Trophoblast cell (in vitro differentiated cells and primary cell): ENCODE results near the gene PELI3.
A peak's percentile ranks its signal among the peaks of the same experiment; 100 is the strongest.
"Not testable (repeated sequence)": the region's sequence is repeated elsewhere in the genome, so short reads cannot be mapped to it uniquely, and the experiment has no call there.

Experiments used
- DNase-seq, 2 donors: peaks; one replicate each; pipeline ENCODE4 v3.0.0-alpha.2; 2016
- H2AFZ ChIP-seq: 2 replicates; pipeline ENCODE4 v1.6.1; 2013; ENCODE audit warnings: low read length, moderate library complexity, mild to moderate bottlenecking; ENCODE audit not compliant: insufficient read depth, poor library complexity
- H2AK5ac ChIP-seq: 2 replicates; pipeline ENCODE4 v1.6.1; 2013; ENCODE audit warnings: mild to moderate bottlenecking, low read length
- H2BK120ac ChIP-seq: 2 replicates; pipeline ENCODE4 v1.6.1; 2013; ENCODE audit warnings: low read length, mild to moderate bottlenecking, moderate library complexity; ENCODE audit not compliant: insufficient read depth, poor library complexity
- H2BK12ac ChIP-seq: 2 replicates; pipeline ENCODE4 v1.6.1; 2013; ENCODE audit warnings: mild to moderate bottlenecking, low read length, moderate library complexity
- H2BK5ac ChIP-seq: 2 replicates; pipeline ENCODE4 v1.6.1; 2013; ENCODE audit warnings: low read length, low read depth, moderate library complexity, mild to moderate bottlenecking; ENCODE audit not compliant: poor library complexity
- H3K14ac ChIP-seq: 2 replicates; pipeline ENCODE4 v1.6.1; 2013; ENCODE audit warnings: mild to moderate bottlenecking, low read length
- H3K18ac ChIP-seq: 2 replicates; pipeline ENCODE4 v1.6.1; 2013; ENCODE audit warnings: mild to moderate bottlenecking, low read length
- H3K23ac ChIP-seq: 2 replicates; pipeline ENCODE4 v1.6.1; 2013; ENCODE audit warnings: low read length
- H3K27ac ChIP-seq: 2 replicates; pipeline ENCODE4 v1.5.1; 2013; ENCODE audit warnings: low read depth, mild to moderate bottlenecking, inconsistent platforms, low read length, moderate library complexity
- H3K27me3 ChIP-seq: 2 replicates; pipeline ENCODE4 v1.6.1; 2013; ENCODE audit warnings: inconsistent platforms, mild to moderate bottlenecking, low read length, moderate library complexity; ENCODE audit not compliant: insufficient read depth
- H3K36me3 ChIP-seq, 2 experiments: 1 replicate in 1 of 2; 2 replicates in 1 of 2; pipeline ENCODE4 v1.6.1; 2013; ENCODE audit warnings: low read length in 2 of 2, mild to moderate bottlenecking in 2 of 2, moderate library complexity in 1 of 2; ENCODE audit not compliant: insufficient read depth in 2 of 2, control insufficient read depth in 1 of 2
- H3K4ac ChIP-seq: 2 replicates; pipeline ENCODE4 v1.6.1; 2013; ENCODE audit warnings: low read depth, mild to moderate bottlenecking, low read length, moderate library complexity
- H3K4me1 ChIP-seq, 2 experiments: 1 replicate in 1 of 2; 2 replicates in 1 of 2; pipeline ENCODE4 v1.6.1; 2013; ENCODE audit warnings: low read length in 2 of 2, mild to moderate bottlenecking in 2 of 2, moderate library complexity in 1 of 2; ENCODE audit not compliant: insufficient read depth in 2 of 2, control insufficient read depth in 1 of 2
- H3K4me2 ChIP-seq: 2 replicates; pipeline ENCODE4 v1.6.1; 2013; ENCODE audit warnings: inconsistent platforms, mild to moderate bottlenecking, low read length, moderate library complexity
- H3K4me3 ChIP-seq: 2 replicates; pipeline ENCODE4 v1.5.1; 2013; ENCODE audit warnings: mild to moderate bottlenecking, low read depth, low read length, inconsistent platforms
- H3K79me1 ChIP-seq: one replicate; pipeline ENCODE4 v1.6.1; 2013; ENCODE audit warnings: low read length
- H3K79me2 ChIP-seq: 2 replicates; pipeline ENCODE4 v1.6.1; 2013; ENCODE audit warnings: low read length, mild to moderate bottlenecking; ENCODE audit not compliant: control insufficient read depth, insufficient read depth, poor library complexity
- H3K9ac ChIP-seq: 2 replicates; pipeline ENCODE4 v1.6.1; 2013; ENCODE audit warnings: mild to moderate bottlenecking, low read length
- H3K9me3 ChIP-seq: 2 replicates; pipeline ENCODE4 v1.6.1; 2013; ENCODE audit warnings: low read depth, mild to moderate bottlenecking, control low read depth, inconsistent platforms, low read length; ENCODE audit not compliant: insufficient read depth
- H4K12ac ChIP-seq: 2 replicates; pipeline ENCODE4 v1.6.1; 2013; ENCODE audit warnings: low read depth, mild to moderate bottlenecking, low read length, moderate library complexity
- H4K8ac ChIP-seq: 2 replicates; pipeline ENCODE4 v1.6.1; 2013; ENCODE audit warnings: low read depth, mild to moderate bottlenecking, low read length, moderate library complexity
- H4K91ac ChIP-seq: one replicate; pipeline ENCODE4 v1.6.1; 2013; ENCODE audit warnings: low read depth, mild to moderate bottlenecking, low read length, moderate library complexity
- WGBS: extraction: QIAGEN DNeasy Blood & Tissue Kit; methylation state at CpG from one replicate; pipeline ENCODE4 v1.1.7; 2013; ENCODE audit warnings: missing lambda C conversion rate; ENCODE audit not compliant: insufficient read length, insufficient coverage; ENCODE audit errors: extremely low coverage; 5-methylcytosine and 5-hydroxymethylcytosine counted together

Gene PELI3

GRCh38 chr11:66464116-66464515 lies 2.6 kb upstream of the PELI3 start:
- not testable (repeated sequence) for H3K79me1 ChIP-seq, H3K4ac ChIP-seq, H2BK12ac ChIP-seq, H3K14ac ChIP-seq, H2AFZ ChIP-seq, H3K4me2 ChIP-seq, H2AK5ac ChIP-seq, H3K18ac ChIP-seq, H4K91ac ChIP-seq, DNase-seq, H3K79me2 ChIP-seq, H4K8ac ChIP-seq, H3K27me3 ChIP-seq, H3K9me3 ChIP-seq, H3K23ac ChIP-seq, H3K9ac ChIP-seq, H3K27ac ChIP-seq, H4K12ac ChIP-seq, H3K4me3 ChIP-seq, H2BK120ac ChIP-seq, H2BK5ac ChIP-seq, H3K36me3 ChIP-seq
- WGBS = no CpG with 5 or more reads among the region's 5 CpGs
- peaks cover 11 to 13% of the 10 kb centered on the region in 2 experiments for H3K4me1 ChIP-seq

- Histone ChIP-seq H2BK12ac (no peak overlapping the region), H3K4me1 (peaks cover 9 to 10% of the 10 kb centered on the region in 2 experiments), H2AFZ (no peak overlapping the region), H2AK5ac (no peak overlapping the region), H4K12ac (no peak overlapping the region), H3K18ac (no peak overlapping the region), H3K4me3 (no peak overlapping the region), H3K79me1 (peaks cover 9% of the 10 kb centered on the region), H3K4me2 (no peak overlapping the region), H3K9me3 (no peaks in the 10 kb centered on the region), H3K79me2 (peaks cover 4% of the 10 kb centered on the region), H3K14ac (no peak overlapping the region), H3K27ac (no peak overlapping the region), H3K23ac (no peak overlapping the region), H4K8ac (no peak overlapping the region), H3K4ac (no peak overlapping the region), H4K91ac (no peak overlapping the region), H2BK5ac (no peak overlapping the region), H3K9ac (no peak overlapping the region), H3K27me3 (no peaks in the 10 kb centered on the region), H2BK120ac (no peak overlapping the region), H3K36me3 (peaks cover 0 to 3% of the 10 kb centered on the region in 2 experiments)
- no CpG with 5 or more reads among the region's 1 CpG for WGBS
- no peak for DNase-seq
Observed at GRCh38 chr11:66464916-66465315, 1.8 kb upstream of the PELI3 start.

- no CpG with 5 or more reads among the region's 19 CpGs for WGBS
- H3K14ac ChIP-seq = no peak overlapping the region
Observed at GRCh38 chr11:66465373-66466224, 1.1 kb upstream of the PELI3 start.

GRCh38 chr11:66467034-66467659 lies 442 bp downstream of the PELI3 start:
- Histone ChIP-seq H3K14ac (peak overlapping the region; percentile 71), H2BK12ac (no peak overlapping the region)
- peak; percentile 20 to 60 for DNase-seq

More at GRCh38 chr11:66465373-66466224, 1.1 kb upstream of the PELI3 start:
- peak overlapping the region; percentile 80 for H3K4me2 ChIP-seq
- no peak overlapping the region for H2BK12ac ChIP-seq
- no peak for DNase-seq
- peaks cover 0 to 3% of the 10 kb centered on the region in 2 experiments for H3K36me3 ChIP-seq
- no peaks in the 10 kb centered on the region for H3K27me3 ChIP-seq
- H2AK5ac ChIP-seq = no peak overlapping the region
- no peaks in the 10 kb centered on the region for H3K9me3 ChIP-seq
- no peak overlapping the region for H3K18ac ChIP-seq
- peaks cover 9% of the 10 kb centered on the region for H3K79me1 ChIP-seq
- H3K9ac ChIP-seq = no peak overlapping the region
- peaks cover 4% of the 10 kb centered on the region for H3K79me2 ChIP-seq
- no peak overlapping the region for H4K12ac ChIP-seq
- H3K4me1 ChIP-seq = peaks cover 9 to 10% of the 10 kb centered on the region in 2 experiments
- H2AFZ ChIP-seq = no peak overlapping the region
- H3K23ac ChIP-seq = no peak overlapping the region
- no peak overlapping the region for H4K8ac ChIP-seq
- H2BK120ac ChIP-seq = no peak overlapping the region
- peak overlapping the region; percentile 70 for H3K4me3 ChIP-seq
- no peak overlapping the region for H3K27ac ChIP-seq
- no peak overlapping the region for H2BK5ac ChIP-seq
- H4K91ac ChIP-seq = no peak overlapping the region
- no peak overlapping the region for H3K4ac ChIP-seq

More at GRCh38 chr11:66467034-66467659, 442 bp downstream of the PELI3 start:
- peak overlapping the region; percentile 25 for H4K91ac ChIP-seq
- peak overlapping the region; percentile 79 for H2AFZ ChIP-seq
- H3K18ac ChIP-seq = peak overlapping the region; percentile 64
- H3K9me3 ChIP-seq = no peaks in the 10 kb centered on the region
- peak overlapping the region; percentile 54 for H3K9ac ChIP-seq
- peak overlapping the region; percentile 62 for H4K8ac ChIP-seq
- no peaks in the 10 kb centered on the region for H3K27me3 ChIP-seq
- no peak overlapping the region for H3K27ac ChIP-seq
- H2BK120ac ChIP-seq = no peak overlapping the region
- no peak overlapping the region for H3K23ac ChIP-seq
- no CpG with 5 or more reads among the region's 72 CpGs for WGBS
- H2BK5ac ChIP-seq = peak overlapping the region; percentile 24
- peaks cover 9% of the 10 kb centered on the region for H3K79me1 ChIP-seq
- peak overlapping the region; percentile 88 for H3K4me3 ChIP-seq
- no peak overlapping the region for H2AK5ac ChIP-seq
- peak overlapping the region; percentile 80 for H3K4me2 ChIP-seq
- peaks cover 9 to 10% of the 10 kb centered on the region in 2 experiments for H3K4me1 ChIP-seq
- peak overlapping the region; percentile 52 for H4K12ac ChIP-seq
- peak overlapping the region; percentile 14 for H3K4ac ChIP-seq
- peaks cover 0 to 3% of the 10 kb centered on the region in 2 experiments for H3K36me3 ChIP-seq
- peaks cover 4% of the 10 kb centered on the region for H3K79me2 ChIP-seq
